OCI-LY3 (cell line): ENCODE measurements around the gene PPP6R3.
"Not testable (repeated sequence)": the region's sequence is repeated elsewhere in the genome, so short reads cannot be mapped to it uniquely, and the experiment has no call there.

ENCODE experiments used
- EZH2phosphoT487 ChIP-seq: fragments of 200-600 bp; shearing (Covaris generic); IDR thresholded peaks from 2 replicates; pipeline ENCODE4 v1.6.1; 2018; ENCODE audit warnings: antibody characterized with exemption, mixed run types, low read depth
- TF ChIP-seq, protein P1 (sequence below): fragments of 200-600, 300-600 bp; sonication (generic); IDR thresholded peaks from 2 replicates; pipeline ENCODE4 v1.5.1; 2014; ENCODE audit warnings: antibody characterized with exemption, low read length, low read depth

DNA sequence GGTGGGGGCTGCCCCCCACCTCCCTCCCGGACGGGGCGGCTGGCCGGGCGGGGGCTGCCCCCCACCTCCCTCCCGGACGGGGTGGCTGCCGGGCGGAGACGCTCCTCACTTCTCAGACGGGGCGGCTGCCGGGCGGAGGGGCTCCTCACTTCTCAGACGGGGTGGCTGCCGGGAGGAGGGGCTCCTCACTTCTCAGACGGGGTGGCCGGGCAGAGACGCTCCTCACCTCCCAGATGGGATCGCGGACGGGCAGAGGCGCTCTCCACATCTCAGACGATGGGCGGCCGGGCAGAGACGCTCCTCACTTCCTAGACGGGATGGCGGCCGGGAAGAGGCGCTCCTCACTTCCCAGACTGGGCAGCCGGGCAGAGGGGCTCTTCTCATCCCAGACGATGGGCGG is 15.1 kb downstream of the PPP6R3 start:
- TF ChIP-seq, protein P1, sequence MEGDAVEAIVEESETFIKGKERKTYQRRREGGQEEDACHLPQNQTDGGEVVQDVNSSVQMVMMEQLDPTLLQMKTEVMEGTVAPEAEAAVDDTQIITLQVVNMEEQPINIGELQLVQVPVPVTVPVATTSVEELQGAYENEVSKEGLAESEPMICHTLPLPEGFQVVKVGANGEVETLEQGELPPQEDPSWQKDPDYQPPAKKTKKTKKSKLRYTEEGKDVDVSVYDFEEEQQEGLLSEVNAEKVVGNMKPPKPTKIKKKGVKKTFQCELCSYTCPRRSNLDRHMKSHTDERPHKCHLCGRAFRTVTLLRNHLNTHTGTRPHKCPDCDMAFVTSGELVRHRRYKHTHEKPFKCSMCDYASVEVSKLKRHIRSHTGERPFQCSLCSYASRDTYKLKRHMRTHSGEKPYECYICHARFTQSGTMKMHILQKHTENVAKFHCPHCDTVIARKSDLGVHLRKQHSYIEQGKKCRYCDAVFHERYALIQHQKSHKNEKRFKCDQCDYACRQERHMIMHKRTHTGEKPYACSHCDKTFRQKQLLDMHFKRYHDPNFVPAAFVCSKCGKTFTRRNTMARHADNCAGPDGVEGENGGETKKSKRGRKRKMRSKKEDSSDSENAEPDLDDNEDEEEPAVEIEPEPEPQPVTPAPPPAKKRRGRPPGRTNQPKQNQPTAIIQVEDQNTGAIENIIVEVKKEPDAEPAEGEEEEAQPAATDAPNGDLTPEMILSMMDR: not testable (repeated sequence)
- not testable (repeated sequence) for TF ChIP-seq EZH2phosphoT487
